ENCODE measurements around the gene C1QA. TPM values are rescaled to one million over a fixed set of nuclear protein-coding genes. Genes with fewer than 3 reads are reported as not detected.

The C1QA gene
- total RNA-seq, 3 donors from 2014 or later: 55.7 to 355 (median 104) TPM

GRCh38 chr1:22633697-22634463, 2.5 kb upstream of the C1QA start:
- Histone ChIP-seq H3K9me3 (no peaks in the 10 kb centered on the region), H3K27ac (no peak overlapping the region), H3K4me1 (no peaks in the 10 kb centered on the region), H3K4me3 (no peak overlapping the region), H3K27me3 (no peaks in the 10 kb centered on the region), H3K36me3 (no peaks in the 10 kb centered on the region)
- DNase-seq (ENCODE audit: low spot score in 2 of 2): no peak
- TF ChIP-seq POLR2A (IDR thresholded peaks at IDR 0.05): no peak
- TF ChIP-seq CTCF (IDR thresholded peaks at IDR 0.05): no peak
- intact Hi-C loops (cut with DNase I; ENCODE audit: low total_unique reads): no loop called here

GRCh38 chr1:22635436-22635835, 992 bp upstream of the C1QA start:
- Histone ChIP-seq H3K4me1 (no peaks in the 10 kb centered on the region), H3K27ac (no peak overlapping the region), H3K27me3 (no peaks in the 10 kb centered on the region), H3K4me3 (no peak overlapping the region), H3K9me3 (no peaks in the 10 kb centered on the region), H3K36me3 (no peaks in the 10 kb centered on the region)
- no peak for DNase-seq (ENCODE audit: low spot score in 2 of 2)
- intact Hi-C loops (cut with DNase I; ENCODE audit: low total_unique reads): no loop called here
- TF ChIP-seq POLR2A (IDR thresholded peaks at IDR 0.05) (no peak), CTCF (IDR thresholded peaks at IDR 0.05) (no peak), POLR2AphosphoS5 (IDR thresholded peaks at IDR 0.05) (no peak)

GRCh38 chr1:22636927-22637326, 499 bp downstream of the C1QA start:
- H3K9me3 ChIP-seq: no peaks in the 10 kb centered on the region
- no peaks in the 10 kb centered on the region for H3K36me3 ChIP-seq
- H3K4me3 ChIP-seq: peak overlapping the region; percentile 20 to 47 (median 25)
- no peaks in the 10 kb centered on the region for H3K27me3 ChIP-seq
- no peak overlapping the region for H3K27ac ChIP-seq
- DNase-seq (ENCODE audit: low spot score in 2 of 2): no peak
- TF ChIP-seq POLR2AphosphoS5 (IDR thresholded peaks at IDR 0.05) (no peak), POLR2A (IDR thresholded peaks at IDR 0.05) (no peak), CTCF (IDR thresholded peaks at IDR 0.05) (no peak)
- intact Hi-C loops (cut with DNase I; ENCODE audit: low total_unique reads): no loop called here
- H3K4me1 ChIP-seq: no peaks in the 10 kb centered on the region

- Histone ChIP-seq H3K27me3 (no peaks in the 10 kb centered on the region), H3K27ac (no peak overlapping the region), H3K36me3 (no peaks in the 10 kb centered on the region), H3K4me3 (peak overlapping the region in 2 of 3 donors; percentile 23 to 47), H3K4me1 (no peaks in the 10 kb centered on the region), H3K9me3 (no peaks in the 10 kb centered on the region)
- TF ChIP-seq POLR2A (IDR thresholded peaks at IDR 0.05): no peak
- no peak for TF ChIP-seq POLR2AphosphoS5 (IDR thresholded peaks at IDR 0.05)
- no peak for TF ChIP-seq CTCF (IDR thresholded peaks at IDR 0.05)
- intact Hi-C loops (cut with DNase I; ENCODE audit: low total_unique reads): no loop called here
- DNase-seq (ENCODE audit: low spot score in 2 of 2): no peak
Observed at GRCh38 chr1:22637907-22638445, 1.5 kb downstream of the C1QA start.

GRCh38 chr1:22638476-22639234, 2.2 kb downstream of the C1QA start:
- H3K27ac ChIP-seq: no peak overlapping the region
- TF ChIP-seq POLR2A (IDR thresholded peaks at IDR 0.05): no peak
- TF ChIP-seq CTCF (IDR thresholded peaks at IDR 0.05): no peak
- TF ChIP-seq POLR2AphosphoS5 (IDR thresholded peaks at IDR 0.05): no peak

More at GRCh38 chr1:22638476-22639234, 2.2 kb downstream of the C1QA start:
- DNase-seq (ENCODE audit: low spot score in 2 of 2): no peak
- H3K4me1 ChIP-seq: no peaks in the 10 kb centered on the region
- no peaks in the 10 kb centered on the region for H3K9me3 ChIP-seq
- no peaks in the 10 kb centered on the region for H3K36me3 ChIP-seq
- no peaks in the 10 kb centered on the region for H3K27me3 ChIP-seq
- intact Hi-C loops (cut with DNase I; ENCODE audit: low total_unique reads): no loop called here
- peak overlapping the region in 2 of 3 donors; percentile 23 to 47 for H3K4me3 ChIP-seq

All from breast epithelium (tissue), 4 donors.